ENCODE results near the gene AMOTL1.

DNA sequence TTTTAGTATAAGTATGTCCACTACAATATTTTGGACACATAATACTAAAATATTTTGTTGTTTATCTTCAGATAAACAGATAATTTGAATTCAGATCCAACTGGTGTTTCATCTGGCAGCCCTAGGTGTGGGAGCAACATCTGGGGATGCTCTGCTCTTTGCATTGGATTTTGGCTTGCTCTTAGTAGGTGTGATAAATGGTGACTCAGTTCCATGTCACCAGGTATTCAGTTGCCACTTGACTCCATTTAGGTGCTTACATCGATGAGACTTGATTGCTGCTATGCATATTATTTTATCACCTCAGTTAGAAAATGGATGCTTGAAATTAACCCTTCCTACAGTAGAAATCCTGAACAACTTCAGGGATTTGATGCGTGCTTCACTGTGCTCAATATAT lies 13.3 kb upstream of the AMOTL1 start:
- TF ChIP-seq SP1 (IDR thresholded peaks at IDR 0.05) (no peak), ZNF384 (IDR thresholded peaks at IDR 0.05) (no peak), CTBP1 (IDR thresholded peaks at IDR 0.05; ENCODE audit: borderline replicate concordance) (no peak), FOXK2 (IDR thresholded peaks at IDR 0.05) (no peak), NFRKB (IDR thresholded peaks at IDR 0.05) (no peak), SUZ12 (IDR thresholded peaks at IDR 0.05) (no peak), LEF1 (IDR thresholded peaks at IDR 0.05; ENCODE audit: borderline replicate concordance) (no peak), BHLHE40 (IDR thresholded peaks at IDR 0.05; ENCODE audit: borderline replicate concordance) (no peak), FOXM1 (IDR thresholded peaks at IDR 0.05; ENCODE audit: borderline replicate concordance) (no peak), TARDBP (IDR thresholded peaks at IDR 0.05) (no peak)
